Small intestine (tissue), 7 donors: ENCODE measurements around the gene ANO7. TPM values are rescaled to one million over a fixed set of nuclear protein-coding genes. Genes with fewer than 3 reads are reported as not detected.

Experiments
- DNase-seq, 2 donors: peaks; one replicate each; pipeline versions ENCODE4 v3.0.0 to v3.0.0-alpha.2; 2013
- FAIRE-seq: peaks from 2 replicates; lab custom pipeline; 2012; peaks lifted over from hg19 to GRCh38; lab: Jason Lieb, UNC
- H3K27ac ChIP-seq, 3 donors: one replicate each; pipeline ENCODE4 v1.5.1; 2013; ENCODE audit warnings: low read length in 2 of 3, mild to moderate bottlenecking in 2 of 3, control low read depth in 1 of 3, inconsistent platforms in 1 of 3, low read depth in 1 of 3, moderate library complexity in 1 of 3
- H3K27me3 ChIP-seq, 3 donors: one replicate each; pipeline ENCODE4 v1.6.1; 2013; ENCODE audit warnings: low read length in 3 of 3, inconsistent platforms in 1 of 3; ENCODE audit not compliant: control insufficient read depth in 3 of 3, insufficient read depth in 3 of 3
- H3K36me3 ChIP-seq, 3 donors: one replicate each; pipeline ENCODE4 v1.6.1; 2013; ENCODE audit warnings: low read length in 3 of 3, inconsistent platforms in 1 of 3, low read depth in 1 of 3, mild to moderate bottlenecking in 1 of 3, moderate library complexity in 1 of 3; ENCODE audit not compliant: control insufficient read depth in 3 of 3, insufficient read depth in 2 of 3
- H3K4me1 ChIP-seq, 3 donors: one replicate each; pipeline ENCODE4 v1.6.1; 2013; ENCODE audit warnings: low read length in 2 of 3, inconsistent platforms in 1 of 3, low read depth in 1 of 3, mild to moderate bottlenecking in 1 of 3, moderate library complexity in 1 of 3; ENCODE audit not compliant: control insufficient read depth in 3 of 3, insufficient read depth in 2 of 3
- H3K4me3 ChIP-seq, 3 donors: one replicate each; pipeline ENCODE4 v1.5.1; 2013; ENCODE audit warnings: low read length in 3 of 3, control low read depth in 1 of 3, inconsistent platforms in 1 of 3, low read depth in 1 of 3, mild to moderate bottlenecking in 1 of 3, moderate library complexity in 1 of 3
- H3K9me3 ChIP-seq, 2 donors: one replicate each; pipeline ENCODE4 v1.6.1; 2013; ENCODE audit warnings: low read depth in 1 of 2, low read length in 1 of 2; ENCODE audit not compliant: control insufficient read depth in 2 of 2, insufficient read depth in 1 of 2
- WGBS, 3 donors: extraction: QIAGEN DNeasy Blood & Tissue Kit; methylation state at CpG; one replicate each; pipeline ENCODE4 v1.1.7; 2013; 5-methylcytosine and 5-hydroxymethylcytosine counted together
- polyA plus RNA-seq, 4 donors: library from polyadenylated mRNA; stranded (reverse) in 3 of 4; unstranded in 1 of 4; fragments of 200-250 nt in 3 of 4; fragments of 120-200 nt in 1 of 4; gene quantifications; one replicate each; pipeline versions ENCODE4 v1.2.1 to v1.2.3, GENCODE V29; 2013
- donor health status: healthy with polysubstance abuse.
- donor health status: control.
- donor health status: control.
- donor health status: Bipolar disorder and iron deficiency.
- donor health status: healthy.

ANO7 gene
- polyA plus RNA-seq, 4 donors = 1.1 to 40.0 (median 5.9) TPM

DNA sequence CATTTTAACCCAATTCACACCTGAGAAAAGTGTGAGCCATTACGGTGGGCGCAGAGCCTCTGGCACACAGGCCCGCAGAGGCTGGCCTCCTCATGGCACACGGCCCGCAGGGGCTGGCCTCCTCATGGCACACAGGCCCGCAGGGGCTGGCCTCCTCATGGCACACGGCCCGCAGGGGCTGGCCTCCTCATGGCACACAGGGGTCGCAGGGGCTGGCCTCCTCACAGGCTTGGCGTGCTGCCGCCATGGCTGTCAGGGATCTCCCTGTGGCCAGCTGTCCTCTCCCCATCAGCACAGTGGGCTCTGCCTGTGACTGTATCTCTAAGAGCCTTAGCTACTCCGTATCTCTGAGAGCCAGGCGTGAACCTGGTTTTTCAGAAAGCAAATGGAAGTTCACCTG is 24.6 kb downstream of the ANO7 start:
- no peaks in the 10 kb centered on the region for H3K4me1 ChIP-seq
- FAIRE-seq (no peak), DNase-seq (no peak)
- no peaks in the 10 kb centered on the region for H3K9me3 ChIP-seq
- no peak overlapping the region for H3K4me3 ChIP-seq
- no peak overlapping the region for H3K27ac ChIP-seq
- H3K36me3 ChIP-seq = no peaks in the 10 kb centered on the region
- WGBS, 3 donors = 83 to 89% (median 89%) methylated on average over 11 to 13 of the region's 13 CpGs
- peaks cover 0 to 2% (median 0%) of the 10 kb centered on the region in 3 donors for H3K27me3 ChIP-seq

DNA sequence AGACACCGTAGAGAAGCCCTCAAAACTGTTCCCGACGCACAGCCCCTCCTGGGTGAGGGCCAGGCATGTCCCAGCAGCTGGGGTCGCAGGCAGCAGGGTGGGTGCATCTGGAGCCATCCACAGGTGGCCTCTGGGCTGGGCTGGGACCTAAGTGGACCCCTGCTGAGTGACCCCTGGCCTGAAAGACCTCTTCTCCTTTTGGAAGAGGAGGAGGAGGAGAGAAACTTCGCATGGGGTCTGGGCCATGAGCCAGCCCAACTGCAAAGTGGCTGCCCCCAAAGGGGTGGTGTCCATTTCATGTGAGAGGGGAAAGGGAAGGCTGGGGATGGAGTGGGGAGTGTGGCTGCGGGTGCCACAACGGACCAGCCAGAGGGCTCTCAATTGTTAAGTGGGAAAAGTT is 25.1 kb downstream of the ANO7 start:
- H3K27me3 ChIP-seq = peaks cover 0 to 2% (median 0%) of the 10 kb centered on the region in 3 donors
- FAIRE-seq (no peak), DNase-seq (no peak)
- no peaks in the 10 kb centered on the region for H3K9me3 ChIP-seq
- H3K4me3 ChIP-seq = no peak overlapping the region
- no peaks in the 10 kb centered on the region for H3K4me1 ChIP-seq
- WGBS, 3 donors = 72 to 81% (median 78%) methylated on average over 7 of the region's 7 CpGs
- no peak overlapping the region for H3K27ac ChIP-seq
- no peaks in the 10 kb centered on the region for H3K36me3 ChIP-seq

DNA sequence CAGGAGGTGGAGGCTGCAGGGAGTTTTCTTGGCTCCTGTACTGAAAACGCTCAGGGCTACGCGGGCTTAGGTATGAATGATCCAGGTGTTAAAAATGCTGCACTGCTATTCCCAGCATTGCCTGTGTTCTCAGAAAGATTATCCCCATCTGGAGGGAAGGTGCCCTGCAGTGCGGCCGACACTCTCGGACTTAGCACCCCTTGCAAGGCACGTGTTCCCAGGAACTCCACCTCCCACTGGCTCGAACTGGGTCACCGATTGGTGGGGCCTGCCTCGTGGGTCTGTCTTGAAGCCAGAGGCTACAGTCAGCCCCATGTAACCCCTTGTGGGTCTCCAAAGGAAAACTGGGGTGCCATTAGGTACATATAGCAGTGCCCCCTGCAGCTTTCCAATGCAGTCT is 25.7 kb downstream of the ANO7 start:
- no peak overlapping the region for H3K4me3 ChIP-seq
- no peaks in the 10 kb centered on the region for H3K9me3 ChIP-seq
- H3K4me1 ChIP-seq = peaks cover 0 to 6% (median 0%) of the 10 kb centered on the region in 3 donors
- no peak for DNase-seq
- peaks cover 0 to 2% (median 0%) of the 10 kb centered on the region in 3 donors for H3K27me3 ChIP-seq
- no peak for FAIRE-seq
- H3K36me3 ChIP-seq = no peaks in the 10 kb centered on the region
- no peak overlapping the region for H3K27ac ChIP-seq
- 36 to 53% (median 52%) methylated on average over 10 of the region's 10 CpGs for WGBS, 3 donors

DNA sequence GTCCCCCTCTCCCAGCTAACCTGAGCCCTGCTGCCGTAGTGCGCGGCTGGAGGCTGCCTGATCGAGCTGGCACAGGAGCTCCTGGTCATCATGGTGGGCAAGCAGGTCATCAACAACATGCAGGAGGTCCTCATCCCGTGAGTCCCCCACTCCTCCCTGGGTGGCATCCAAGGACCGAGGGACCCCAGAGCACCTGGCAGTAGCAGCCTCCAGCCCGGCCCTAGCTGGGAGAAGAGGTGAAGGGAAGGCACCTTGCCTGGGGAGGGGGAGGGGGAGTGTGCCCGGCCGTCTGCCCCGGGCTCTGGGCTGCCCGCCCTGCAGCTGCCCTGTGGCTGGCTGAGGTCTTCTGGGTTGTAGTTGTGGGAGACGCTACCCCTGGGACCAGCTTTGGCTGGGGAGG is 26.3 kb downstream of the ANO7 start:
- Histone ChIP-seq H3K27ac (no peak overlapping the region), H3K36me3 (no peaks in the 10 kb centered on the region), H3K27me3 (peaks cover 0 to 2% (median 0%) of the 10 kb centered on the region in 3 donors), H3K4me3 (no peak overlapping the region), H3K9me3 (no peaks in the 10 kb centered on the region), H3K4me1 (peaks cover 0 to 8% (median 0%) of the 10 kb centered on the region in 3 donors)
- DNase-seq = no peak
- no peak for FAIRE-seq
- WGBS, 3 donors = 65 to 86% (median 77%) methylated on average over 7 to 12 of the region's 12 CpGs

DNA sequence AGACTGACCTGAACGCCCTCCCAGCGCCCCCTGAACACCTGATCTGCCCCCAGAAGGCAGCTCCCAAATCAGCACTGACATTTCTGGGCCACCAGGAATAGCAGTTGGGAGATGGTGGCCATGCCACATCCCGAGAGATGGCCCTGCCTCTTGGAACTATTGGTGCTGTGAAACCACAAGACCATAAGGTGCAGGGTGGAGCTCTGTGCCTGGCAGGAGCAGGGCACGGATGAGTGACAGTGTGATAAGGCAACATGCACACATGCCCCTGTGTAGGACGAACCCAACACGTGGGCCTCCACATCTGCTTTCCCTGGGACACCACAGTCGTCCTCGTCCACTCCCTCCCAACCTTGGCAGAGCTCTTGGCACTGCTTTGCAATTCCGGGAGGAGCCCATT is 26.9 kb downstream of the ANO7 start:
- 23 to 60% (median 46%) methylated on average over 8 to 9 of the region's 9 CpGs for WGBS, 3 donors
- H3K9me3 ChIP-seq = no peaks in the 10 kb centered on the region
- peaks cover 0 to 8% (median 0%) of the 10 kb centered on the region in 3 donors for H3K4me1 ChIP-seq
- H3K36me3 ChIP-seq = no peaks in the 10 kb centered on the region
- H3K4me3 ChIP-seq = no peak overlapping the region
- FAIRE-seq = no peak
- H3K27ac ChIP-seq = no peak overlapping the region
- H3K27me3 ChIP-seq = peaks cover 0 to 2% (median 0%) of the 10 kb centered on the region in 3 donors
- DNase-seq = peak in 1 of 2 donors; percentile 30

DNA sequence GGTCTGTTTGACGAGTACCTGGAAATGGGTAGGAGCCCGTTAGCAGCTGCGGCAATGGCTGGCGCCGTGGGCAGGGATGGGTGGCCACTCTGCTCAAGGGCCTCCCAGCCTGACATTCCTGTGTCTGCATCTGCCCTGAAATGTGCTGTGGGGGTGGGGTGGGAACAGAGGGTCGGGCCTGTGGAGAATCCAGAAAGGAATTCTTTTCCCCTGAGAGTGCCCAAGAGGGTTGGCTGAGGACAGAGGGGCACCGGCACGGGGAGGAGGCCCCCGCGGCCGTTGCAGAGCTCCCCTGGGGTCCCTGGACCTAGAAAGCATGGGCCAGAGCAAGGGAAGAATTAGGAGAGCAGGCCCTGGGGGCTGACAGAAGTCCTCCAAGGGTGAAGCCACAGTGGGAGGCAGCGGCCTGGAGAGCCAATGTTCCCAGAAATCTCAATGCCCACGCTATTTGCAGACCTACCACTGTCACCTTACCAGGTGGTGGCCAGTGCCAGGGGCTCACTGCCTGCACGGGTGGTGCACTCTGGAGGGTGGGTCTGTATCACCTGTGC is 27.8 kb downstream of the ANO7 start:
- FAIRE-seq = no peak

DNA sequence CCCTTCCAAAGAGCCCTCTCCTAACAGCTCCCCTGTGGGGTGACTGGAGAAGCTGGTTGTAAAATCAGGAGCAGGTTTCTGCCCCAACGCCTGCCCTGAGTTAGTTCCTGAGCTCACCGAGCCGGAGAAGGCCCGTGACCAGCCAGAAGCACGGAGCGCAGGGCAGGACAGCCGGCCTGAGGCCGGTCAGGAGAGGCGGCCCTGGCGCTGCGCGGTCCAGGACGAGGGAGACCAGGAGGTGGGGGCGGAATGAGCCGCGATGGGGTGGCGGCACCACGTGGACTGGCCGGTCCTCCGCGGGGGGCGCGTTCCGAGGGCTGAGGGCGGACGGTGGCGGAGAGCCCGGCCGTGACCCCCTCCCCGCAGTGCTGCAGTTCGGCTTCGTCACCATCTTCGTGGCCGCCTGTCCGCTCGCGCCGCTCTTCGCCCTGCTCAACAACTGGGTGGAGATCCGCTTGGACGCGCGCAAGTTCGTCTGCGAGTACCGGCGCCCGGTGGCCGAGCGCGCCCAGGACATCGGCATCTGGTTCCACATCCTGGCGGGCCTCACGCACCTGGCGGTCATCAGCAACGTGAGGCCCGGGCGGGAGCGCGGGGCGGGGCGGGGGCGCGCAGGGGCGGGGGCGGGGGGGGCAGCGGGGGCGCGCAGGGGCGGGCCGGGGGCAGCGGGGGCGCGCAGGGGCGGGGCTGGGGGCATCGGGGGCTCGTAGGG is 29.0 kb downstream of the ANO7 start:
- FAIRE-seq = no peak
- WGBS, 3 donors = 0 to 1% (median 1%) methylated on average over 30 to 71 of the region's 77 CpGs
- H3K4me3 ChIP-seq = peak overlapping the region in 2 of 3 donors; percentile 38 to 44

More for the DNA sequence above, 27.8 kb downstream of the ANO7 start:
- Histone ChIP-seq H3K27me3 (peaks cover 0 to 2% (median 0%) of the 10 kb centered on the region in 3 donors), H3K36me3 (no peaks in the 10 kb centered on the region), H3K27ac (no peak overlapping the region), H3K4me1 (peaks cover 0 to 8% (median 0%) of the 10 kb centered on the region in 3 donors), H3K4me3 (no peak overlapping the region), H3K9me3 (no peaks in the 10 kb centered on the region)
- WGBS, 3 donors = 54 to 64% (median 59%) methylated on average over 13 to 14 of the region's 14 CpGs
- DNase-seq = no peak

GRCh38 chr2:241218131-241219029 is 29.9 kb downstream of the ANO7 start:
- peak overlapping the region in 1 of 3 donors; percentile 50 for H3K27ac ChIP-seq
- WGBS, 3 donors = 1% methylated on average over 29 to 77 of the region's 83 CpGs

More for the DNA sequence above, 29.0 kb downstream of the ANO7 start:
- Histone ChIP-seq H3K27me3 (peaks cover 0 to 2% (median 0%) of the 10 kb centered on the region in 3 donors), H3K4me1 (peaks cover 0 to 8% (median 0%) of the 10 kb centered on the region in 3 donors), H3K9me3 (no peaks in the 10 kb centered on the region), H3K27ac (peak overlapping the region; percentile 24 to 83 (median 68)), H3K36me3 (no peaks in the 10 kb centered on the region)
- DNase-seq = peak; percentile 57 to 82

More at GRCh38 chr2:241218131-241219029, 29.9 kb downstream of the ANO7 start:
- FAIRE-seq (no peak), DNase-seq (peak in 1 of 2 donors; percentile 69)
- Histone ChIP-seq H3K9me3 (no peaks in the 10 kb centered on the region), H3K4me3 (peak overlapping the region; percentile 23 to 63 (median 50)), H3K4me1 (peaks cover 0 to 14% (median 0%) of the 10 kb centered on the region in 3 donors), H3K27me3 (peaks cover 0 to 2% (median 0%) of the 10 kb centered on the region in 3 donors), H3K36me3 (peaks cover 0 to 3% (median 0%) of the 10 kb centered on the region in 3 donors)
